Kidney (tissue), 14 donors: ENCODE results near the gene PKIG. TPM values are rescaled to one million over a fixed set of nuclear protein-coding genes. Genes with fewer than 3 reads are reported as not detected.

Experiments
- DNase-seq, 5 donors: peaks; one replicate each; pipeline ENCODE4 v3.0.0-alpha.2; 2013 to 2020
- FAIRE-seq: peaks from 2 replicates; lab custom pipeline; 2012; peaks lifted over from hg19 to GRCh38; lab: Jason Lieb, UNC
- H3K27ac ChIP-seq, 2 donors: one replicate each; pipeline ENCODE4 v1.7.0; 2013; ENCODE audit warnings: low read depth in 2 of 2, low read length in 2 of 2, inconsistent platforms in 1 of 2
- H3K27me3 ChIP-seq: one replicate; pipeline ENCODE4 v1.7.1; 2013; ENCODE audit warnings: low read length, inconsistent platforms; ENCODE audit not compliant: control insufficient read depth, insufficient read depth
- H3K36me3 ChIP-seq, 3 donors: one replicate each; pipeline versions ENCODE4 v1.7.0 to v1.7.1; 2013; ENCODE audit warnings: low read length in 3 of 3, control low read depth in 1 of 3, inconsistent platforms in 1 of 3; ENCODE audit not compliant: insufficient read depth in 3 of 3, control insufficient read depth in 2 of 3
- H3K4me1 ChIP-seq, 3 donors: one replicate each; pipeline versions ENCODE4 v1.7.0 to v1.7.1; 2013; ENCODE audit warnings: low read length in 3 of 3, inconsistent platforms in 1 of 3, low read depth in 1 of 3; ENCODE audit not compliant: control insufficient read depth in 2 of 3, insufficient read depth in 2 of 3
- H3K4me3 ChIP-seq, 3 donors: one replicate each; pipeline versions ENCODE4 v1.7.0 to v1.8.1; 2013; ENCODE audit warnings: low read length in 3 of 3, control low read depth in 1 of 3, inconsistent platforms in 1 of 3
- H3K9ac ChIP-seq, 3 donors: one replicate each; pipeline versions ENCODE4 v1.7.0 to v1.7.1; 2013; ENCODE audit warnings: low read length in 3 of 3, control low read depth in 1 of 3, inconsistent platforms in 1 of 3
- H3K9me3 ChIP-seq, 3 donors: one replicate each; pipeline versions ENCODE4 v1.7.0 to v1.7.1; 2013; ENCODE audit warnings: low read length in 3 of 3, control low read depth in 1 of 3, inconsistent platforms in 1 of 3; ENCODE audit not compliant: control insufficient read depth in 2 of 3, insufficient read depth in 1 of 3
- intact Hi-C: fragments of 100-400 bp; cut with DNase I; formaldehyde crosslinking; loops from one replicate; pipeline ENCODE4 v1.11.1; 2022
- polyA plus RNA-seq: library from polyadenylated mRNA; stranded (reverse); fragments of 350-450 nt; fragmentation: Illumina TruSeq; extraction: RNeasy Lipid Tissue Mini Kit (QIAGEN cat#74804); gene quantifications from one replicate; pipeline ENCODE4 v1.2.3, GENCODE V29; 2014; ENCODE audit warnings: low read depth, low replicate concordance; ENCODE audit not compliant: insufficient read depth
- total RNA-seq: library from RNA; stranded (reverse); fragmentation: NEBNext Ultra II Directional; extraction: Animal tissue kit (Norgen Biotek cat#: 25700); gene quantifications from one replicate; pipeline ENCODE4 v1.2.1, GENCODE V29; 2021
- TF ChIP-seq, protein P1 (sequence below): IDR thresholded peaks from 3 replicates; pipeline ENCODE4 v1.5.1; 2012; ENCODE audit warnings: mild to moderate bottlenecking, moderate library complexity, borderline replicate concordance; ENCODE audit not compliant: insufficient read depth; ENCODE audit errors: extremely low read depth
- donor health status: control.
- donor health status: control.
- donor health status: control.
- donor health status: control.
- donor health status: control.
- donor health status: DM: yes; HTN: yes; CAD: no.
- donor health status: Normal renal cell carcinoma (clear cell type).

The PKIG gene
- total and polyA plus RNA-seq, 2 donors from 2014 or later, result 71.1 to 150 TPM

DNA sequence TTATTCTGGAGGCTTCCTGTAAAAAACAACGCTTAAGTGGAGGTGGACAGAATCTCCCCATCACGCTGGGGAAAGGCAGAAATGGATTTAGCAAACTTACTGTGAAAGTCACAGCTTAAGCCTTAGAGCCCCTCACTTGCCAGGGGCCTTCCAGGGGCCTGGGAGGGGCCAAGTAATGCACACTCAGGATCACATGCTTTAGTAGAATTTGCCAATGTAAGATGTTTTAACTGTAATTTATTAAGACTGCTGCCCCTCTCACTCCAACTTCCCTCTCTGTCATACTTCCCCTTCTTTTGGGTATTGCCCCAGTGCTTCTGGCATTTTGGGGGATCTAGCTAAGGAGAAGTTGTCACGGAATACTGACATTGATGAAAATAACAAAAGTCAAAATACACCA is 81.8 kb downstream of the PKIG start:
- TF ChIP-seq, protein P1, sequence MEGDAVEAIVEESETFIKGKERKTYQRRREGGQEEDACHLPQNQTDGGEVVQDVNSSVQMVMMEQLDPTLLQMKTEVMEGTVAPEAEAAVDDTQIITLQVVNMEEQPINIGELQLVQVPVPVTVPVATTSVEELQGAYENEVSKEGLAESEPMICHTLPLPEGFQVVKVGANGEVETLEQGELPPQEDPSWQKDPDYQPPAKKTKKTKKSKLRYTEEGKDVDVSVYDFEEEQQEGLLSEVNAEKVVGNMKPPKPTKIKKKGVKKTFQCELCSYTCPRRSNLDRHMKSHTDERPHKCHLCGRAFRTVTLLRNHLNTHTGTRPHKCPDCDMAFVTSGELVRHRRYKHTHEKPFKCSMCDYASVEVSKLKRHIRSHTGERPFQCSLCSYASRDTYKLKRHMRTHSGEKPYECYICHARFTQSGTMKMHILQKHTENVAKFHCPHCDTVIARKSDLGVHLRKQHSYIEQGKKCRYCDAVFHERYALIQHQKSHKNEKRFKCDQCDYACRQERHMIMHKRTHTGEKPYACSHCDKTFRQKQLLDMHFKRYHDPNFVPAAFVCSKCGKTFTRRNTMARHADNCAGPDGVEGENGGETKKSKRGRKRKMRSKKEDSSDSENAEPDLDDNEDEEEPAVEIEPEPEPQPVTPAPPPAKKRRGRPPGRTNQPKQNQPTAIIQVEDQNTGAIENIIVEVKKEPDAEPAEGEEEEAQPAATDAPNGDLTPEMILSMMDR, result no peak
- intact Hi-C loops, result no loop called here
- Histone ChIP-seq H3K4me1 (no peaks in the 10 kb centered on the region), H3K4me3 (no peak overlapping the region), H3K36me3 (no peaks in the 10 kb centered on the region), H3K27me3 (no peaks in the 10 kb centered on the region), H3K9me3 (no peaks in the 10 kb centered on the region), H3K27ac (no peak overlapping the region), H3K9ac (no peak overlapping the region)
- no peak for DNase-seq
- no peak for FAIRE-seq

DNA sequence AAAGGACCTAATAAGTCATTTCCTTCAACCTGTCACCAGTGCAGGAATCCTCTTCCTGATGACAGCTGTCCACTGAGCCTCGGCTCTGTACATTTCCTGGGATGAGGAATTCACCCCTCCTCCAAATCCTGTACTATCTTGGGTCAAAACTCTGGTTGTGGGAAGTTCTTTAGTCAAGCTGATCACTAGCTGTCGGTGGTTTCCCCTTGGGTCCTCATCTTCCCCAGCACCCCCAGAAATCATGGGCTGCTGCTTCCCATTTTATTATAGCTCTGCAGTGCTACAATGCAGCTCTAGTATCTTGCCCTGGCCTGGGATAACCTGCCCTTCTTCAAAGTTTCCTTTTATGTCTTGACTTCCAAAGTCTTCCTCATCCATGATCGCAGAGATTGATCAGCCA is 83.7 kb downstream of the PKIG start:
- Histone ChIP-seq H3K4me3 (no peak overlapping the region), H3K36me3 (no peaks in the 10 kb centered on the region), H3K4me1 (no peaks in the 10 kb centered on the region), H3K9me3 (no peaks in the 10 kb centered on the region), H3K27ac (no peak overlapping the region), H3K27me3 (no peaks in the 10 kb centered on the region), H3K9ac (no peak overlapping the region)
- intact Hi-C loops, result no loop called here
- FAIRE-seq (no peak), DNase-seq (no peak)
- TF ChIP-seq, protein P1, result no peak

Other genes starting within 250 kb of the PKIG start
- not detected for gene R3HDML, start 245.5 kb upstream of the PKIG start, total RNA-seq
- gene R3HDML, start 245.5 kb upstream of the PKIG start, polyA plus RNA-seq, result not detected
- gene HNF4A, start 226.9 kb upstream of the PKIG start, total RNA-seq, result 26.0 TPM
- 42.1 TPM for gene HNF4A, start 226.9 kb upstream of the PKIG start, polyA plus RNA-seq
- gene TTPAL, start 106.7 kb upstream of the PKIG start, total RNA-seq, result 13.5 TPM
- 3.5 TPM for gene TTPAL, start 106.7 kb upstream of the PKIG start, polyA plus RNA-seq
- 90.4 TPM for gene SERINC3, start 60.5 kb upstream of the PKIG start, total RNA-seq
- gene SERINC3, start 60.5 kb upstream of the PKIG start, polyA plus RNA-seq, result 41.6 TPM
- 6.5 TPM for gene ADA, start 69.1 kb downstream of the PKIG start, total RNA-seq
- gene ADA, start 69.1 kb downstream of the PKIG start, polyA plus RNA-seq, result 3.1 TPM
- gene CCN5, start 132.8 kb downstream of the PKIG start, total RNA-seq, result 3.1 TPM
- 0.41 TPM for gene CCN5, start 132.8 kb downstream of the PKIG start, polyA plus RNA-seq
- gene KCNK15, start 163.3 kb downstream of the PKIG start, total RNA-seq, result 11.7 TPM
- gene KCNK15, start 163.3 kb downstream of the PKIG start, polyA plus RNA-seq, result 0.62 TPM
- 0.13 TPM for gene RIMS4, start 228.0 kb downstream of the PKIG start, total RNA-seq
- not detected for gene RIMS4, start 228.0 kb downstream of the PKIG start, polyA plus RNA-seq